Measurements from ENCODE around the gene CECR2. TPM values are rescaled to one million over a fixed set of nuclear protein-coding genes. Genes with fewer than 3 reads are reported as not detected.

The CECR2 gene
- total RNA-seq, 1 experiment from 2014 or later = 154 TPM

DNA sequence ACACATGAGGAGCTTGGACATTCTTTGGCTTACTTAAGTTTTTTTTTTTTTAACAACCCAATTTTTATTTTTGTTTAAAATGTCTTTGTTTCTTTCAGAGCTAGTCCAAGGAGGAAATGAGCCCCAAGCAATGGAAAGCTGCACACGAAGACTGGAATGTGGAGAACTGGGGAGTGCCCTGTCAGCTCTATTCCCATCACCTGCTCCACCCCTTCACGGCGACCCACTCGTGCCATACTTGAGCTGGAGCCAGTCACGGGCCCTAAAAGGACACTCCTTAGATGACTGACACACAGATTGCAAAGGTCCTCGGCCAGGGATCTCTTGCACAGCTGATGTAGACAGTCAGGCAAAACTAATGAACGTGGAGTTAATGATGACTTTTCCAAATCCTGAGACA lies 183.5 kb downstream of the CECR2 start:
- Mint-ChIP-seq H3K4me1 (no peaks in the 10 kb centered on the region), H3K9me3 (no peaks in the 10 kb centered on the region; a peak in 1 of 5 replicates), H3K27ac (no peak overlapping the region), H3K36me3 (ENCODE audit: insufficient read depth in 1 of 3, low read depth in 3 of 3) (peaks cover 69 to 96% (median 92%) of the 10 kb centered on the region in 3 experiments), H3K4me3 (no peak overlapping the region), H3K27me3 (ENCODE audit: low read depth) (no peaks in the 10 kb centered on the region)
- H3K4me1 ChIP-seq (ENCODE audit: insufficient read depth, low read length) = no peaks in the 10 kb centered on the region
- H2BK20ac ChIP-seq (ENCODE audit: low read depth, low read length, poor library complexity, severe bottlenecking) = no peak overlapping the region
- H3K27ac ChIP-seq (ENCODE audit: insufficient read length, low read depth, low read length) = no peak overlapping the region
- no peak overlapping the region for H4K91ac ChIP-seq (ENCODE audit: insufficient read length, low read depth, low read length)
- H2BK12ac ChIP-seq (ENCODE audit: insufficient read length, low read depth, low read length) = no peak overlapping the region
- no peaks in the 10 kb centered on the region for H3K23me2 ChIP-seq (ENCODE audit: insufficient read length, low read depth, low read length, poor library complexity, severe bottlenecking)
- 0 out of 2 replicates have a peak, but pooled peaks cover 1% of the 10 kb centered on the region for H3K79me2 ChIP-seq (ENCODE audit: insufficient read depth, low read length)
- no peak overlapping the region for H3K4me2 ChIP-seq (ENCODE audit: insufficient read depth, insufficient read length, low read length)
- no peaks in the 10 kb centered on the region for H3K27me3 ChIP-seq (ENCODE audit: insufficient read depth, low read length)
- no peak for DNase-seq
- whole genome bisulfite sequencing (ENCODE audit: extremely low coverage, insufficient read length, low lambda C conversion rate) = no CpG with 5 or more reads among the region's 7 CpGs
- H4K20me1 ChIP-seq (ENCODE audit: control insufficient read depth, insufficient read depth, insufficient read length) = no peaks in the 10 kb centered on the region
- H3K79me1 ChIP-seq (ENCODE audit: insufficient read depth, low read depth, low read length, poor library complexity, severe bottlenecking) = no peaks in the 10 kb centered on the region
- H3K23ac ChIP-seq (ENCODE audit: insufficient read length, low read depth, low read length) = no peak overlapping the region
- no peak overlapping the region for H2AK5ac ChIP-seq (ENCODE audit: insufficient read length, low read length)
- no peak overlapping the region for H4K8ac ChIP-seq (replicated peaks; ENCODE audit: insufficient read length, low read depth, low read length)
- H3K9ac ChIP-seq (ENCODE audit: extremely low read depth, insufficient read length, low read length) = no peak overlapping the region
- H3T11ph ChIP-seq (ENCODE audit: low read length) = no peak overlapping the region
- no peak overlapping the region for H3K4ac ChIP-seq (ENCODE audit: low read depth, low read length)
- TF ChIP-seq, protein P1, sequence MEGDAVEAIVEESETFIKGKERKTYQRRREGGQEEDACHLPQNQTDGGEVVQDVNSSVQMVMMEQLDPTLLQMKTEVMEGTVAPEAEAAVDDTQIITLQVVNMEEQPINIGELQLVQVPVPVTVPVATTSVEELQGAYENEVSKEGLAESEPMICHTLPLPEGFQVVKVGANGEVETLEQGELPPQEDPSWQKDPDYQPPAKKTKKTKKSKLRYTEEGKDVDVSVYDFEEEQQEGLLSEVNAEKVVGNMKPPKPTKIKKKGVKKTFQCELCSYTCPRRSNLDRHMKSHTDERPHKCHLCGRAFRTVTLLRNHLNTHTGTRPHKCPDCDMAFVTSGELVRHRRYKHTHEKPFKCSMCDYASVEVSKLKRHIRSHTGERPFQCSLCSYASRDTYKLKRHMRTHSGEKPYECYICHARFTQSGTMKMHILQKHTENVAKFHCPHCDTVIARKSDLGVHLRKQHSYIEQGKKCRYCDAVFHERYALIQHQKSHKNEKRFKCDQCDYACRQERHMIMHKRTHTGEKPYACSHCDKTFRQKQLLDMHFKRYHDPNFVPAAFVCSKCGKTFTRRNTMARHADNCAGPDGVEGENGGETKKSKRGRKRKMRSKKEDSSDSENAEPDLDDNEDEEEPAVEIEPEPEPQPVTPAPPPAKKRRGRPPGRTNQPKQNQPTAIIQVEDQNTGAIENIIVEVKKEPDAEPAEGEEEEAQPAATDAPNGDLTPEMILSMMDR (conservative IDR thresholded peaks at IDR 0.05) = no peak
- H3K9me3 ChIP-seq (ENCODE audit: control insufficient read depth, low read depth, low read length) = no peaks in the 10 kb centered on the region
- H2BK15ac ChIP-seq (ENCODE audit: low read depth, low read length) = no peak overlapping the region
- no peak overlapping the region for H2BK120ac ChIP-seq (ENCODE audit: low read depth, low read length, poor library complexity, severe bottlenecking)
- no peak overlapping the region for H2AFZ ChIP-seq (ENCODE audit: low read length)
- H3K14ac ChIP-seq (ENCODE audit: insufficient read depth, low read length) = no peak overlapping the region
- no peak overlapping the region for H2BK5ac ChIP-seq (ENCODE audit: insufficient read length, low read length)
- no peak overlapping the region for H3K56ac ChIP-seq (ENCODE audit: insufficient read length, low read depth, low read length)
- H4K5ac ChIP-seq (ENCODE audit: insufficient read length, low read depth, low read length) = no peak overlapping the region
- no peak overlapping the region for H3K18ac ChIP-seq (ENCODE audit: insufficient read length, low read depth, low read length)
